Vagina (tissue), 2 donors: ENCODE results near the gene CAVIN3. TPM values are rescaled to one million over a fixed set of nuclear protein-coding genes. Genes with fewer than 3 reads are reported as not detected.

ENCODE experiments used
- DNase-seq, 2 donors: peaks; one replicate each; pipeline ENCODE4 v3.0.0-alpha.2; 2017; ENCODE audit errors: extremely low spot score in 2 of 2
- H3K27ac ChIP-seq: fragments of 200-600 bp; sonication (generic); one replicate; pipeline ENCODE4 v1.5.1; 2019
- H3K27me3 ChIP-seq: fragments of 200-600 bp; sonication (generic); one replicate; pipeline ENCODE4 v1.5.1; 2019
- H3K36me3 ChIP-seq, 2 donors: fragments of 200-600 bp; sonication (generic); one replicate each; pipeline ENCODE4 v1.5.1; 2017 to 2019
- H3K4me1 ChIP-seq: fragments of 200-600 bp; sonication (generic); one replicate; pipeline ENCODE4 v1.5.1; 2019
- H3K4me3 ChIP-seq, 2 donors: fragments of 200-600 bp; sonication (generic); 1 replicate in 1 of 2; 2 replicates in 1 of 2; pipeline ENCODE4 v1.5.1; 2016 to 2019
- H3K9me3 ChIP-seq: fragments of 200-600 bp; sonication (generic); one replicate; pipeline ENCODE4 v1.5.1; 2019
- POLR2A ChIP-seq, 2 donors: fragments of 450-650 bp; IDR thresholded peaks; one replicate each; pipeline ENCODE4 v1.6.1; 2017; ENCODE audit warnings: antibody characterized with exemption in 2 of 2, mild to moderate bottlenecking in 2 of 2, moderate library complexity in 2 of 2
- POLR2AphosphoS5 ChIP-seq, 2 donors: sonication (generic); formaldehyde crosslinking; IDR thresholded peaks; one replicate each; pipeline ENCODE4 v1.9.0; 2017; ENCODE audit warnings: antibody characterized with exemption in 2 of 2, mild to moderate bottlenecking in 2 of 2, low read depth in 1 of 2; ENCODE audit not compliant: insufficient read depth in 1 of 2
- intact Hi-C: fragments of 100-400 bp; cut with DNase I; formaldehyde crosslinking; loops from one replicate; pipeline ENCODE4 v1.15.1; 2023
- total RNA-seq: library from RNA; depleted of rRNA; stranded (reverse); fragments of >200 nt; gene quantifications from one replicate; pipeline ENCODE4 v1.2.3, GENCODE V29; 2016
- TF ChIP-seq, protein P1 (sequence below), 3 experiments: fragments of 450-650 bp in 2 of 3; fragments of 200-600 bp in 1 of 3; sonication (generic) in 1 of 3; IDR thresholded peaks; one replicate each; pipeline ENCODE4 v1.5.1; 2017 to 2019; ENCODE audit warnings: antibody characterized with exemption in 3 of 3, mild to moderate bottlenecking in 2 of 3, moderate library complexity in 2 of 3

CAVIN3 gene
- total RNA-seq, 1 donor from 2014 or later, result 156 TPM

- TF ChIP-seq POLR2AphosphoS5 (IDR thresholded peaks at IDR 0.05; ENCODE audit: insufficient read depth in 1 of 2, low read depth in 1 of 2), result peak in 1 of 2 donors; percentile 35
- TF ChIP-seq, protein P1, sequence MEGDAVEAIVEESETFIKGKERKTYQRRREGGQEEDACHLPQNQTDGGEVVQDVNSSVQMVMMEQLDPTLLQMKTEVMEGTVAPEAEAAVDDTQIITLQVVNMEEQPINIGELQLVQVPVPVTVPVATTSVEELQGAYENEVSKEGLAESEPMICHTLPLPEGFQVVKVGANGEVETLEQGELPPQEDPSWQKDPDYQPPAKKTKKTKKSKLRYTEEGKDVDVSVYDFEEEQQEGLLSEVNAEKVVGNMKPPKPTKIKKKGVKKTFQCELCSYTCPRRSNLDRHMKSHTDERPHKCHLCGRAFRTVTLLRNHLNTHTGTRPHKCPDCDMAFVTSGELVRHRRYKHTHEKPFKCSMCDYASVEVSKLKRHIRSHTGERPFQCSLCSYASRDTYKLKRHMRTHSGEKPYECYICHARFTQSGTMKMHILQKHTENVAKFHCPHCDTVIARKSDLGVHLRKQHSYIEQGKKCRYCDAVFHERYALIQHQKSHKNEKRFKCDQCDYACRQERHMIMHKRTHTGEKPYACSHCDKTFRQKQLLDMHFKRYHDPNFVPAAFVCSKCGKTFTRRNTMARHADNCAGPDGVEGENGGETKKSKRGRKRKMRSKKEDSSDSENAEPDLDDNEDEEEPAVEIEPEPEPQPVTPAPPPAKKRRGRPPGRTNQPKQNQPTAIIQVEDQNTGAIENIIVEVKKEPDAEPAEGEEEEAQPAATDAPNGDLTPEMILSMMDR (IDR thresholded peaks at IDR 0.05), result no peak
- H3K4me1 ChIP-seq, result peaks cover 20% of the 10 kb centered on the region
- peak overlapping the region; percentile 74 for H3K27ac ChIP-seq
- no peak for DNase-seq
- no peaks in the 10 kb centered on the region for H3K9me3 ChIP-seq
- intact Hi-C loops, result loop anchor here (5.0 to 10.0 kb wide), 2 partner anchors 35 to 112 kb away; partner anchors contain the start of gene CAVIN3
- H3K36me3 ChIP-seq, result no peaks in the 10 kb centered on the region
- no peaks in the 10 kb centered on the region for H3K27me3 ChIP-seq
- H3K4me3 ChIP-seq, result no peak overlapping the region
Observed at GRCh38 chr11:6357222-6357621, 36.9 kb upstream of the CAVIN3 start.

- no peak for DNase-seq
- Histone ChIP-seq H3K27ac (peak overlapping the region; percentile 74), H3K27me3 (no peaks in the 10 kb centered on the region), H3K4me3 (no peak overlapping the region), H3K4me1 (peaks cover 20% of the 10 kb centered on the region), H3K9me3 (no peaks in the 10 kb centered on the region), H3K36me3 (no peaks in the 10 kb centered on the region)
- TF ChIP-seq POLR2A (IDR thresholded peaks at IDR 0.05), result no peak
- TF ChIP-seq POLR2AphosphoS5 (IDR thresholded peaks at IDR 0.05; ENCODE audit: insufficient read depth in 1 of 2, low read depth in 1 of 2), result no peak
- TF ChIP-seq, protein P1 (IDR thresholded peaks at IDR 0.05), result no peak
- intact Hi-C loops, result loop anchor here (5.0 to 10.0 kb wide), 2 partner anchors 34 to 112 kb away; partner anchors contain the start of gene CAVIN3
Observed at GRCh38 chr11:6356503-6357055, 36.3 kb upstream of the CAVIN3 start.

DNA sequence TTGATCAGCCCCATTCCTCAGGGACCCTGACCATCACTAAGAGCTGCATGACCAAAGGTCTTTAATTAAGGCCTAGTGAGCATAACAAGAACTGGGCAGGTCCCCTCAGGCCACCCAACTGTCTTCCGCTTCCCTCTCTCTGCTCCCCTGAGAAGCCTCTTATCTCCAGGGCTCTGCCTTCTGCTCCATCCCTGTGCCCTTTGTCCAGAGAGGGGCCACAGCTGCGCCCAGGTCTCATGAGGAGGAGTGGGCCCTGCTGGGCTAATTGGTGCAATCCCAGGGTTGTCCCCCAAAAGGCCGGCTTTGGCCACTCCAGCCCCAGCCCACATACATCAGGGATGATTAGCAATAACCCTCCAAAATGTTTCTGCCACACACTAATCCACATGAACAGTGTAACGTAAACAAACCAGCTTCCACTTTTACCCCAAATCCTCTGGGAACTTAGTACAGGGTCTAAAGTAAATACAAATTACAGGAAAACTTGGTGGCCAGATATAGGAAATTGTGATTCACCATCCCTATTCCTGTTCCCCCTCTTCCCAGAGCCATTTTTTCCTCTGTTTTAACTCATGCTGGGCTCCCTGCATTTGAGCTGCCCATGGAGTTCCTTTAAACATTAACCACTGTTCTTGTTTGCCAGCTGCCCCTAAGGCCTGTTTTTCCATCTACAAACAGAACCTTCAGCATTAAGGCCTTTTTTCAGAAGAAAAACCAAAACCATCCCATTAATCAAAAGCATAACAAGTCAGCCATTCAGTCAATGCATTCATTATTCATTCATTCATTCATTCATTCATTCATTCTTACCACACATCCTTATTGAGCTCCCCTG is 34.6 kb upstream of the CAVIN3 start:
- TF ChIP-seq POLR2A (IDR thresholded peaks at IDR 0.05) (no peak), POLR2AphosphoS5 (IDR thresholded peaks at IDR 0.05; ENCODE audit: insufficient read depth in 1 of 2, low read depth in 1 of 2) (no peak)
- TF ChIP-seq, protein P1 (IDR thresholded peaks at IDR 0.05), result no peak
- intact Hi-C loops, result loop anchor here (5.0 to 10.0 kb wide), 2 partner anchors 33 to 110 kb away; partner anchors contain the start of gene CAVIN3
- H3K27ac ChIP-seq, result no peak overlapping the region
- no peaks in the 10 kb centered on the region for H3K36me3 ChIP-seq
- peaks cover 20% of the 10 kb centered on the region for H3K4me1 ChIP-seq
- H3K27me3 ChIP-seq, result no peaks in the 10 kb centered on the region
- no peak overlapping the region for H3K4me3 ChIP-seq
- H3K9me3 ChIP-seq, result no peaks in the 10 kb centered on the region
- DNase-seq, result no peak

GRCh38 chr11:6353367-6353987 is 33.2 kb upstream of the CAVIN3 start:
- Histone ChIP-seq H3K4me3 (no peak overlapping the region), H3K36me3 (no peaks in the 10 kb centered on the region), H3K27me3 (no peaks in the 10 kb centered on the region), H3K27ac (no peak overlapping the region), H3K4me1 (peaks cover 20% of the 10 kb centered on the region), H3K9me3 (no peaks in the 10 kb centered on the region)
- DNase-seq, result no peak
- TF ChIP-seq, protein P1 (IDR thresholded peaks at IDR 0.05), result peak; percentile 82 to 95 (median 89)
- no peak for TF ChIP-seq POLR2AphosphoS5 (IDR thresholded peaks at IDR 0.05; ENCODE audit: insufficient read depth in 1 of 2, low read depth in 1 of 2)
- intact Hi-C loops, result loop anchor here (10.0 kb wide), 1 partner anchor 109 kb away; no protein-coding TSS in a partner anchor
